ENCODE data around the gene ATP8B4.

DNA sequence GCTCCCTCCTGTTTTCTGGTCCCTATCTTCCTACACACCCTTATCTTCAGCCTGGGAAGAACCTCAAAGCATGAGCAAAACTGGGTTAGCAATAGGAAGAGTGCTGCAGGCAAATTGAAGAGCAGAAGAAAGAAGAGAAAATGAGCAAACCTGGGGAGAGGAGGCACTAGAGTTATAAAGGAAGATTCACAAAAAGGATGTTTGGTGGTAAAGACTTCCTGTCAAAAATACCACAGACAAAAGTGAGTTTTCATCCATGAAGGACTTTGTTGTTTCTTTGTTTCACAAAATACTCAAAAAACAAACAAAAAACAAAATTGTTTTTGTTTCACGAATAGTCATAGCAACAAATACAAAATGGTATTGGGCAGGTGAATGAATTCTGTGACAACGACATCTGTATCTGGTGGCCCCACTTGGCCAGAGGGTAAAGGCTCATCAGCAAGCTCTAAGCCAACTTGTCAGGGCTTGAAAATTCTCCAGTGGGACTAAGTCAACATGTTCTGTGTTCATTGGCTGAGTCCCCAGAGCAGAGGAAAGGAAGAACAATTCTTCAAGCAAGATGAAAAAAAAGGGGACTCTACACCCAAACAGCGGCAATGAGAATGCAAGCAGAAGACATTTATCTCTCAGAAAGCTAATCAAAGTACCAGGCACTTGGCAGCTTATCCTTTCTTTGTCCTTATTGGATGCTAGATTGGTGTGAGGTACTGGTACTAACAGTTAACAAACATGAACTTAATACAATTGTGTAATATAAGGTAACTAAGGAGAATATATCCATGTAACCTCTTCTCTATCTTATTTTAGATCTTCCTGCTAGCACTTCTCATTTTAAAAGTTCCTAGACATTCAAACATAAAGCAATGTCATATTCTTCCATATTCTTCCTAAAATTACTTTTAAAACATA is 9.7 kb downstream of the ATP8B4 start:
- TF ChIP-seq, protein P1, sequence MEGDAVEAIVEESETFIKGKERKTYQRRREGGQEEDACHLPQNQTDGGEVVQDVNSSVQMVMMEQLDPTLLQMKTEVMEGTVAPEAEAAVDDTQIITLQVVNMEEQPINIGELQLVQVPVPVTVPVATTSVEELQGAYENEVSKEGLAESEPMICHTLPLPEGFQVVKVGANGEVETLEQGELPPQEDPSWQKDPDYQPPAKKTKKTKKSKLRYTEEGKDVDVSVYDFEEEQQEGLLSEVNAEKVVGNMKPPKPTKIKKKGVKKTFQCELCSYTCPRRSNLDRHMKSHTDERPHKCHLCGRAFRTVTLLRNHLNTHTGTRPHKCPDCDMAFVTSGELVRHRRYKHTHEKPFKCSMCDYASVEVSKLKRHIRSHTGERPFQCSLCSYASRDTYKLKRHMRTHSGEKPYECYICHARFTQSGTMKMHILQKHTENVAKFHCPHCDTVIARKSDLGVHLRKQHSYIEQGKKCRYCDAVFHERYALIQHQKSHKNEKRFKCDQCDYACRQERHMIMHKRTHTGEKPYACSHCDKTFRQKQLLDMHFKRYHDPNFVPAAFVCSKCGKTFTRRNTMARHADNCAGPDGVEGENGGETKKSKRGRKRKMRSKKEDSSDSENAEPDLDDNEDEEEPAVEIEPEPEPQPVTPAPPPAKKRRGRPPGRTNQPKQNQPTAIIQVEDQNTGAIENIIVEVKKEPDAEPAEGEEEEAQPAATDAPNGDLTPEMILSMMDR (IDR thresholded peaks at IDR 0.05; ENCODE audit: low read depth, low read length, missing input control): no peak
- TF ChIP-seq YY1 (IDR thresholded peaks at IDR 0.05) (no peak), SP1 (IDR thresholded peaks at IDR 0.05) (no peak), FOXA2 (IDR thresholded peaks at IDR 0.05) (no peak), FOXA1 (IDR thresholded peaks at IDR 0.05) (no peak), TAF1 (conservative IDR thresholded peaks at IDR 0.05) (no peak), JUND (IDR thresholded peaks at IDR 0.05) (no peak)
- TF ChIP-seq, protein P2, sequence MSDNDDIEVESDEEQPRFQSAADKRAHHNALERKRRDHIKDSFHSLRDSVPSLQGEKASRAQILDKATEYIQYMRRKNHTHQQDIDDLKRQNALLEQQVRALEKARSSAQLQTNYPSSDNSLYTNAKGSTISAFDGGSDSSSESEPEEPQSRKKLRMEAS (IDR thresholded peaks at IDR 0.05): no peak

Measured in liver (tissue), 3 donors.